IMR-90 (cell line): Measurements from ENCODE around the gene RBBP8NL. TPM values are rescaled to one million over a fixed set of nuclear protein-coding genes. Genes with fewer than 3 reads are reported as not detected.

Source experiments
- ATAC-seq: fragments of 200-7000 bp; cut with Tn5 transposase; 2 replicates; pipeline ENCODE4 v1.9.1; 2020; ENCODE audit warnings: low read depth, mild to moderate bottlenecking, moderate library complexity
- BruUV-seq: library from RNA; stranded (reverse); fragments of 400-500 nt; replicated peaks from 2 replicates; lab custom pipeline; 2021; lab: Mats Ljungman, UMichigan
- CTCF ChIA-PET: fragments of 300-600 bp; formaldehyde crosslinking; extraction: SDS; loops from one replicate; lab custom pipeline; 2021; ENCODE audit warnings: antibody characterized with exemption; lab: Yijun Ruan, JAX
- POLR2A ChIA-PET: fragments of 300-600 bp; sonication (Branson Sonifier 250); formaldehyde crosslinking; loops from one replicate; lab custom pipeline; 2022; ENCODE audit warnings: antibody characterized with exemption; ENCODE audit not compliant: unreplicated experiment; lab: Charles Lee
- DNase-seq: peaks from one replicate; pipeline ENCODE4 v3.0.0; 2013
- H2AFZ ChIP-seq: replicated peaks from 2 replicates; pipeline ENCODE3; 2013; ENCODE audit warnings: low read length, mild to moderate bottlenecking; ENCODE audit not compliant: poor library complexity
- H2AK5ac ChIP-seq: 2 replicates; pipeline ENCODE4 v1.6.1; 2013; ENCODE audit warnings: low read depth, low read length, inconsistent platforms
- H2AK9ac ChIP-seq: replicated peaks from 2 replicates; pipeline ENCODE3; 2013; ENCODE audit warnings: mild to moderate bottlenecking, low read depth, low read length, moderate library complexity; ENCODE audit not compliant: poor library complexity
- H2BK120ac ChIP-seq: 2 replicates; pipeline ENCODE4 v1.6.1; 2013; ENCODE audit warnings: low read depth, low read length, inconsistent platforms
- H2BK15ac ChIP-seq: 3 replicates; pipeline ENCODE4 v1.6.1; 2013; ENCODE audit warnings: low read depth, low read length, inconsistent platforms
- H2BK20ac ChIP-seq: 2 replicates; pipeline ENCODE4 v1.6.1; 2013; ENCODE audit warnings: low read depth, mild to moderate bottlenecking, inconsistent platforms, low read length, moderate library complexity
- H2BK5ac ChIP-seq: 2 replicates; pipeline ENCODE4 v1.6.1; 2013; ENCODE audit warnings: mild to moderate bottlenecking, low read depth, low read length, inconsistent platforms; ENCODE audit not compliant: poor library complexity, severe bottlenecking
- H3K14ac ChIP-seq: replicated peaks from 2 replicates; pipeline ENCODE4 v1.6.1; 2013; ENCODE audit warnings: low read depth, low read length, inconsistent platforms
- H3K18ac ChIP-seq: 2 replicates; pipeline ENCODE4 v1.6.1; 2013; ENCODE audit warnings: low read depth, low read length, control low read depth
- H3K23ac ChIP-seq: 2 replicates; pipeline ENCODE4 v1.6.1; 2013; ENCODE audit warnings: low read depth, low read length, inconsistent platforms
- H3K27ac ChIP-seq: 2 replicates; pipeline ENCODE4 v1.5.1; 2013; ENCODE audit warnings: mild to moderate bottlenecking, control low read depth, low read length; ENCODE audit not compliant: insufficient read depth
- H3K27me3 ChIP-seq: 2 replicates; pipeline ENCODE4 v1.6.1; 2013; ENCODE audit warnings: low read length; ENCODE audit not compliant: control insufficient read depth, insufficient read depth
- H3K36me3 ChIP-seq: 2 replicates; pipeline ENCODE4 v1.6.1; 2013; ENCODE audit warnings: low read length, mixed read lengths; ENCODE audit not compliant: control insufficient read depth, insufficient read depth
- H3K4ac ChIP-seq: 2 replicates; pipeline ENCODE4 v1.6.1; 2013; ENCODE audit warnings: low read depth, low read length, inconsistent platforms
- H3K4me1 ChIP-seq: 2 replicates; pipeline ENCODE4 v1.6.1; 2013; ENCODE audit warnings: low read length, mixed read lengths; ENCODE audit not compliant: control insufficient read depth, insufficient read depth
- H3K4me2 ChIP-seq: 2 replicates; pipeline ENCODE4 v1.6.1; 2013; ENCODE audit warnings: low read depth, mild to moderate bottlenecking, control low read depth, low read length, moderate library complexity
- H3K4me3 ChIP-seq: 2 replicates; pipeline ENCODE4 v1.5.1; 2013; ENCODE audit warnings: low read depth, mild to moderate bottlenecking, control low read depth, low read length, moderate library complexity; ENCODE audit not compliant: insufficient read depth
- H3K56ac ChIP-seq: 2 replicates; pipeline ENCODE4 v1.6.1; 2013; ENCODE audit warnings: low read length, inconsistent platforms; ENCODE audit not compliant: insufficient read depth; ENCODE audit errors: extremely low read depth
- H3K79me1 ChIP-seq, 2 experiments: 2 replicates each; pipeline ENCODE4 v1.6.1; 2013; ENCODE audit warnings: low read length in 2 of 2, inconsistent platforms in 1 of 2, low read depth in 1 of 2
- H3K9ac ChIP-seq: 2 replicates; pipeline ENCODE4 v1.6.1; 2013; ENCODE audit warnings: low read depth, low read length, control low read depth
- H3K9me1 ChIP-seq: 2 replicates; pipeline ENCODE4 v1.6.1; 2013; ENCODE audit warnings: low read length, inconsistent platforms; ENCODE audit not compliant: insufficient read depth
- H3K9me3 ChIP-seq: 2 replicates; pipeline ENCODE4 v1.6.1; 2013; ENCODE audit warnings: low read length; ENCODE audit not compliant: control insufficient read depth, insufficient read depth
- H4K20me1 ChIP-seq: 2 replicates; pipeline ENCODE4 v1.6.1; 2013; ENCODE audit warnings: low read length, inconsistent platforms; ENCODE audit not compliant: insufficient read depth
- H4K5ac ChIP-seq: 2 replicates; pipeline ENCODE4 v1.6.1; 2013; ENCODE audit warnings: mild to moderate bottlenecking, low read depth, low read length, control low read depth
- H4K8ac ChIP-seq, 2 experiments: 2 replicates each; pipeline ENCODE4 v1.6.1; 2013; ENCODE audit warnings: low read depth in 2 of 2, low read length in 2 of 2, control low read depth in 1 of 2, inconsistent platforms in 1 of 2
- H4K91ac ChIP-seq: 2 replicates; pipeline ENCODE4 v1.6.1; 2013; ENCODE audit warnings: low read depth, low read length, inconsistent platforms; ENCODE audit not compliant: insufficient read depth
- BHLHE40 ChIP-seq: fragments of 150-350 bp; IDR thresholded peaks from 2 replicates; pipeline ENCODE4 v1.6.1; 2016; ENCODE audit warnings: mild to moderate bottlenecking, low read depth, low read length
- CEBPB ChIP-seq: IDR thresholded peaks from 2 replicates; pipeline ENCODE4 v1.6.1; 2012; ENCODE audit warnings: low read depth, low read length, improper control_type of control experiment
- CHD1 ChIP-seq: IDR thresholded peaks from 2 replicates; pipeline ENCODE4 v1.6.1; 2012; ENCODE audit warnings: low read depth, low read length, improper control_type of control experiment
- CTCF ChIP-seq: conservative IDR thresholded peaks from 2 replicates; pipeline ENCODE4 v1.5.1; 2012; ENCODE audit warnings: mild to moderate bottlenecking, low read depth, low read length, improper control_type of control experiment
- ELK1 ChIP-seq: fragments of 150-350 bp; IDR thresholded peaks from 2 replicates; pipeline ENCODE4 v1.6.1; 2016; ENCODE audit warnings: low read depth, mild to moderate bottlenecking, low read length, moderate library complexity, borderline replicate concordance
- FOS ChIP-seq: fragments of 150-350 bp; IDR thresholded peaks from 2 replicates; pipeline ENCODE4 v1.6.1; 2016; ENCODE audit warnings: low read depth, low read length
- MAZ ChIP-seq: IDR thresholded peaks from 2 replicates; pipeline ENCODE4 v1.6.1; 2012; ENCODE audit warnings: low read depth, mild to moderate bottlenecking, low read length, improper control_type of control experiment, moderate library complexity, borderline replicate concordance
- MXI1 ChIP-seq: IDR thresholded peaks from 2 replicates; pipeline ENCODE4 v1.6.1; 2012; ENCODE audit warnings: low read depth, mild to moderate bottlenecking, low read length, moderate library complexity, borderline replicate concordance
- NFE2L2 ChIP-seq: fragments of 150-350 bp; IDR thresholded peaks from 2 replicates; pipeline ENCODE4 v1.6.1; 2016; ENCODE audit warnings: low read depth, mild to moderate bottlenecking, low read length
- RCOR1 ChIP-seq: IDR thresholded peaks from 2 replicates; pipeline ENCODE4 v1.6.1; 2012; ENCODE audit warnings: mild to moderate bottlenecking, low read length, improper control_type of control experiment; ENCODE audit not compliant: insufficient replicate concordance
- RFX5 ChIP-seq: IDR thresholded peaks from 2 replicates; pipeline ENCODE4 v1.8.0; 2012; ENCODE audit warnings: low read depth, mild to moderate bottlenecking, low read length, moderate library complexity
- SMC3 ChIP-seq: fragments of 150-350 bp; IDR thresholded peaks from 2 replicates; pipeline ENCODE4 v1.6.1; 2016; ENCODE audit warnings: low read depth, mild to moderate bottlenecking, antibody characterized with exemption, low read length, moderate library complexity
- WGBS, 2 experiments: methylation state at CpG; one replicate each; pipeline versions ENCODE4 v1.1.5 to v1.1.7; 2013; ENCODE audit warnings: missing lambda C conversion rate in 2 of 2; ENCODE audit not compliant: insufficient read length in 1 of 2; ENCODE audit errors: extremely low coverage in 2 of 2; 5-methylcytosine and 5-hydroxymethylcytosine counted together
- dilution Hi-C: fragments of 300-500 bp; cut with HindIII; formaldehyde crosslinking; loops from one replicate; pipeline ENCODE4 v1.14.3; 2018; ENCODE audit warnings: low sequenced_read_pairs; ENCODE audit not compliant: unreplicated experiment
- in situ Hi-C: fragments of 300-500 bp; cut with MboI; formaldehyde crosslinking; loops from 3 replicates; pipeline ENCODE4 v1.14.3; 2019; ENCODE audit warnings: low sequenced_read_pairs, inconsistent platforms, mixed read lengths
- intact Hi-C: fragments of 100-400 bp; cut with micrococcal nuclease; formaldehyde crosslinking; loops from 2 replicates; pipeline ENCODE4 v1.10.0; 2022
- polyA plus RNA-seq, 3 experiments: library from polyadenylated mRNA; depleted of rRNA; stranded (reverse); fragments of >200 nt; gene quantifications; 2 replicates each; pipeline ENCODE4 v1.2.3, GENCODE V29; 2012; ENCODE audit warnings: low replicate concordance in 1 of 3
- total RNA-seq: library from RNA; depleted of rRNA; stranded (reverse); fragments of >200 nt; gene quantifications from 2 replicates; pipeline ENCODE4 v1.2.3, GENCODE V29; 2012

RBBP8NL gene
- total and polyA plus RNA-seq, 2 of the 4 experiments (the other 2 are of a cell fraction): not detected

DNA sequence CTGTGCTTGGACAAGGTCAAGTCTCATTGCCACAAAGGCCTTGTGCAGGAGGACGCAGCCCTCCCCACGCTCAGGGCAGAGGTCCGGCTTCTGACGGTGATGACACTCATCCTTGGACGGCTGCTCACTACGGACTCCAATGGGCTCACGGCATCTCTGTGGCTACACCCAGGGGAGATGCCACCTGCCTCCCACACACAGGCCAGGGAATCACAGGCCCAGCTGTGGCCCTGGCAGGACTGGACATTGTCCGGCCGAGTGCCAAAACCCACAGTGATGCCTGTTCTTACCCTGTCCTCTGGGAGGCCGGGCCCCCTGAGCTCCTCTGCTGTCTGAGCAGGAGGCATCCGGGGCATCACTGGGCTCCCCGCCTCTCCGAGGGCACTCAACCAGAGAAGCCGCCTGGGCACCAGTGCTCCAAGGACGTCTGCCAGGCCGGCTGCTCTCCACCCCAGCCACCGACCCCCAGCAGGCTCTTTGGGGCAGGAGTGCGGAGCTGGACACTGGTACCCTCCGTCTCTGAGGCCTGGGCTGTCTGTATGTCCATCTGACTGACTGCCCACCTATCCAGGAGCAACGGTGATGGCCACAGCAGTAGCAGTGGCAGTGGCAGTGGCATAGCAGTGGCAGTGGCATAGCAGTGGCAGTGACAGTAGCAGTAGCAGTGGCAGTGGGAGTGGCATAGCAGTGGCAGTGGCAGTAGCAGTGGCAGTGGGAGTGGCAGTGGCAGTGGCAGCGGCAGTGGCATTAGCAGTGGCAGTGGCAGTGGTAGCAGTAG, 1.9 kb downstream of the RBBP8NL start:
- H3K4me2 ChIP-seq: no peak overlapping the region
- no peak overlapping the region for H3K4me3 ChIP-seq
- no peak overlapping the region for H4K91ac ChIP-seq
- H2BK5ac ChIP-seq: no peak overlapping the region
- ChIA-PET CTCF (no interaction called here), POLR2A (no interaction called here)
- no peak overlapping the region for H2BK120ac ChIP-seq
- no peak overlapping the region for H3K27ac ChIP-seq
- no peak overlapping the region for H3K14ac ChIP-seq
- no peaks in the 10 kb centered on the region for H3K9me3 ChIP-seq
- no peak for ATAC-seq
- H3K9me1 ChIP-seq: peaks cover 6% of the 10 kb centered on the region; the same call in 1 of the 2 replicates
- TF ChIP-seq MAZ (no peak), FOS (no peak), CTCF (no peak), CHD1 (no peak), RFX5 (no peak), SMC3 (no peak), BHLHE40 (no peak), MXI1 (no peak), RCOR1 (no peak), ELK1 (no peak), CEBPB (no peak), NFE2L2 (no peak)
- no peak overlapping the region for H2AFZ ChIP-seq
- BruUV-seq: no TSS peak
- H2BK15ac ChIP-seq: no peak overlapping the region
- no peak overlapping the region for H3K18ac ChIP-seq
- no peak overlapping the region for H3K56ac ChIP-seq
- H3K79me1 ChIP-seq: no peaks in the 10 kb centered on the region
- no peak overlapping the region for H2AK5ac ChIP-seq
- H2BK20ac ChIP-seq: no peak overlapping the region
- intact Hi-C loops: no loop called here
- peaks cover 29% of the 10 kb centered on the region; the same call in 1 of the 2 replicates for H3K27me3 ChIP-seq
- no peaks in the 10 kb centered on the region for H3K36me3 ChIP-seq
- no peak overlapping the region for H4K8ac ChIP-seq
- 89% methylated on average over 18 of the region's 21 CpGs; no CpG with 5 or more reads in 1 of the 2 experiments for WGBS, 2 experiments
- no peaks in the 10 kb centered on the region for H3K4me1 ChIP-seq
- no peak for DNase-seq
- H4K20me1 ChIP-seq: no peaks in the 10 kb centered on the region; the same call in 1 of the 2 replicates
- no peak overlapping the region for H3K4ac ChIP-seq
- no peak overlapping the region for H2AK9ac ChIP-seq
- no peak overlapping the region for H3K23ac ChIP-seq
- H3K9ac ChIP-seq: no peak overlapping the region
- no peak overlapping the region for H4K5ac ChIP-seq
- in situ Hi-C loops: no loop called here
- dilution Hi-C loops: no loop called here
